Liver (tissue), 9 donors: Measurements from ENCODE around the gene C17orf78. TPM values are rescaled to one million over a fixed set of nuclear protein-coding genes. Genes with fewer than 3 reads are reported as not detected.

Source experiments
- DNase-seq: peaks from one replicate; pipeline ENCODE4 v3.0.0-alpha.2; 2017; ENCODE audit warnings: low spot score
- H3K27ac ChIP-seq, 2 donors: one replicate each; pipeline ENCODE4 v1.7.0; 2013; ENCODE audit warnings: inconsistent platforms in 2 of 2, low read length in 2 of 2, control low read depth in 1 of 2, low read depth in 1 of 2, mild to moderate bottlenecking in 1 of 2
- H3K27me3 ChIP-seq, 4 donors: one replicate each; pipeline versions ENCODE4 v1.6.1 to v1.7.0; 2013; ENCODE audit warnings: low read length in 3 of 4, inconsistent platforms in 1 of 4, mild to moderate bottlenecking in 1 of 4, moderate library complexity in 1 of 4; ENCODE audit not compliant: control insufficient read depth in 4 of 4, insufficient read depth in 4 of 4
- H3K36me3 ChIP-seq, 4 donors: one replicate each; pipeline versions ENCODE4 v1.6.1 to v1.7.0; 2013; ENCODE audit warnings: low read length in 3 of 4, mild to moderate bottlenecking in 3 of 4, low read depth in 1 of 4, moderate library complexity in 1 of 4; ENCODE audit not compliant: control insufficient read depth in 4 of 4, insufficient read depth in 3 of 4
- H3K4me1 ChIP-seq, 4 donors: one replicate each; pipeline versions ENCODE4 v1.6.1 to v1.7.0; 2013; ENCODE audit warnings: low read length in 3 of 4, mild to moderate bottlenecking in 3 of 4, moderate library complexity in 1 of 4; ENCODE audit not compliant: control insufficient read depth in 4 of 4, insufficient read depth in 4 of 4
- H3K4me3 ChIP-seq, 3 donors: one replicate each; pipeline versions ENCODE4 v1.6.1 to v1.7.0; 2013; ENCODE audit warnings: low read length in 3 of 3, control low read depth in 1 of 3, low read depth in 1 of 3, mild to moderate bottlenecking in 1 of 3
- H3K9ac ChIP-seq, 2 donors: one replicate each; pipeline ENCODE4 v1.7.0; 2013; ENCODE audit warnings: low read length in 2 of 2, mild to moderate bottlenecking in 2 of 2, moderate library complexity in 2 of 2, control low read depth in 1 of 2, low read depth in 1 of 2
- H3K9me3 ChIP-seq, 4 donors: one replicate each; pipeline versions ENCODE4 v1.6.1 to v1.7.0; 2013; ENCODE audit warnings: low read length in 3 of 4; ENCODE audit not compliant: control insufficient read depth in 4 of 4
- CTCF ChIP-seq: fragments of 150-350 bp; IDR thresholded peaks from 2 replicates; pipeline ENCODE4 v1.5.1; 2017; ENCODE audit warnings: improper control_type of control experiment, low read depth, low read length; ENCODE audit not compliant: missing input control
- FOXA1 ChIP-seq: IDR thresholded peaks from 2 replicates; pipeline ENCODE4 v1.6.1; 2016; ENCODE audit warnings: antibody characterized with exemption
- FOXA2 ChIP-seq: IDR thresholded peaks from 2 replicates; pipeline ENCODE4 v1.6.1; 2016; ENCODE audit warnings: antibody characterized with exemption
- GABPA ChIP-seq, 2 donors: IDR thresholded peaks in 1 of 2; conservative IDR thresholded peaks in 1 of 2; 2 replicates each; pipeline ENCODE4 v1.6.1; 2016; ENCODE audit warnings: antibody characterized with exemption in 2 of 2, mild to moderate bottlenecking in 1 of 2, moderate library complexity in 1 of 2
- HNF4G ChIP-seq: IDR thresholded peaks from 2 replicates; pipeline ENCODE4 v1.6.1; 2016; ENCODE audit warnings: antibody characterized with exemption
- JUND ChIP-seq, 2 donors: IDR thresholded peaks; 2 replicates each; pipeline ENCODE4 v1.6.1; 2016; ENCODE audit warnings: antibody characterized with exemption in 2 of 2
- MAX ChIP-seq: IDR thresholded peaks from 2 replicates; pipeline ENCODE4 v1.6.1; 2016; ENCODE audit warnings: antibody characterized with exemption
- NR2F2 ChIP-seq: IDR thresholded peaks from 2 replicates; pipeline ENCODE4 v1.6.1; 2016; ENCODE audit warnings: antibody characterized with exemption
- RAD21 ChIP-seq, 2 donors: IDR thresholded peaks; 2 replicates each; pipeline ENCODE4 v1.6.1; 2016; ENCODE audit warnings: antibody characterized with exemption in 2 of 2, mild to moderate bottlenecking in 2 of 2
- REST ChIP-seq: IDR thresholded peaks from 2 replicates; pipeline ENCODE4 v1.6.1; 2016; ENCODE audit warnings: antibody characterized with exemption, mild to moderate bottlenecking
- RXRA ChIP-seq, 2 donors: IDR thresholded peaks; 2 replicates each; pipeline ENCODE4 v1.6.1; 2017 to 2018; ENCODE audit warnings: antibody characterized with exemption in 2 of 2, mild to moderate bottlenecking in 1 of 2
- TAF1 ChIP-seq: conservative IDR thresholded peaks from 2 replicates; pipeline ENCODE4 v1.6.1; 2016; ENCODE audit warnings: antibody characterized with exemption, mild to moderate bottlenecking
- YY1 ChIP-seq: IDR thresholded peaks from 2 replicates; pipeline ENCODE4 v1.6.1; 2016; ENCODE audit warnings: antibody characterized with exemption, mild to moderate bottlenecking
- ZBTB33 ChIP-seq: IDR thresholded peaks from 2 replicates; pipeline ENCODE4 v1.6.1; 2016; ENCODE audit warnings: antibody characterized with exemption
- WGBS: extraction: QIAGEN DNeasy Blood & Tissue Kit; methylation state at CpG from one replicate; pipeline ENCODE4 v1.1.7; 2013; 5-methylcytosine and 5-hydroxymethylcytosine counted together
- polyA plus RNA-seq, 2 donors: library from polyadenylated mRNA; stranded (reverse) in 1 of 2; unstranded in 1 of 2; fragments of 200-250 nt in 1 of 2; fragments of >200 nt in 1 of 2; fragmentation: Nextera tagmentation in 1 of 2; extraction: Ambion mirVana in 1 of 2; gene quantifications; one replicate each; pipeline versions ENCODE4 v1.2.1 to v1.2.3, GENCODE V29; 2013 to 2015
- total RNA-seq, 2 donors: library from RNA; depleted of rRNA; stranded (reverse); fragments of >200 nt; gene quantifications; one replicate each; pipeline ENCODE4 v1.2.3, GENCODE V29; 2014
- TF ChIP-seq, protein P1 (sequence below): IDR thresholded peaks from 2 replicates; pipeline ENCODE4 v1.6.1; 2016; ENCODE audit warnings: antibody characterized with exemption
- donor health status: healthy.
- donor health status: healthy.
- donor health status: healthy.
- donor health status: healthy.
- donor health status: healthy.

The C17orf78 gene
- total and polyA plus RNA-seq, 4 donors = not detected

DNA sequence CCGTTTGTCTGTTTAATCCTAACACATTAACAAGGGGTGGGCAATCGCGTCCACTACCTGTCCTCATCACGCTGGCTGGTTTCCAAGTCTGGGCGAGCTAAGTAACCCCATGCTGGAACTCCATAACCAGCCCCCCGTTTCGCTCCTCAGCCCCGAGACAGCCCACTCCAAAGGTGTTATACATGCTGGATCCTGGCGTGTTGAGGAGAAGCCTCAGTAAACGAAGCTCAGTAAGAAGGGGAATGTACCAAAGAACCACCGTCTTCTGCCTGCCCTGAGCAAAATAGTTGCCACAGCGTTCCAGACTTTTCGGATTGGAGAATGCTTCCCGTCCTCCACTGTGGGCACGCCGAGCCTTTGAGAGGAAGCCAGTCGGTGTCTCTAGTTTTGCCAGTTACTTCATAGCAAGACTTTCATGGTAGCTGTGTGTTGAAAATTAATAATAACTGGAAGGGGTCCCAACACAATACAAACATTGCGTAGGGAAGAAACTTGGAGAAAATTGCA is 16.1 kb upstream of the C17orf78 start:
- Histone ChIP-seq H3K36me3 (no peaks in the 10 kb centered on the region), H3K9ac (peak overlapping the region; percentile 68 to 82), H3K4me3 (peak overlapping the region; percentile 60 to 78 (median 61)), H3K4me1 (peaks cover 2 to 32% (median 21%) of the 10 kb centered on the region in 4 donors), H3K9me3 (no peaks in the 10 kb centered on the region), H3K27me3 (no peaks in the 10 kb centered on the region), H3K27ac (peak overlapping the region; percentile 87 to 91)
- TF ChIP-seq RXRA (IDR thresholded peaks at IDR 0.05) = peak in 1 of 2 donors; percentile 6
- TF ChIP-seq GABPA (IDR thresholded peaks at IDR 0.05 in 1 of 2, conservative IDR thresholded peaks at IDR 0.05 in 1 of 2) = no peak
- TF ChIP-seq REST = no peak
- DNase-seq = no peak
- 12% methylated on average over 18 of the region's 18 CpGs for WGBS

GRCh38 chr17:37360632-37361031 is 15.2 kb upstream of the C17orf78 start:
- H3K9me3 ChIP-seq = no peaks in the 10 kb centered on the region
- DNase-seq = no peak
- no peak for TF ChIP-seq ZBTB33
- no peak for TF ChIP-seq FOXA1
- TF ChIP-seq RXRA (IDR thresholded peaks at IDR 0.05) = no peak
- no peak for TF ChIP-seq FOXA2
- no peak for TF ChIP-seq YY1
- TF ChIP-seq, protein P1, sequence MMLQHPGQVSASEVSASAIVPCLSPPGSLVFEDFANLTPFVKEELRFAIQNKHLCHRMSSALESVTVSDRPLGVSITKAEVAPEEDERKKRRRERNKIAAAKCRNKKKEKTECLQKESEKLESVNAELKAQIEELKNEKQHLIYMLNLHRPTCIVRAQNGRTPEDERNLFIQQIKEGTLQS = no peak
- TF ChIP-seq HNF4G = no peak
- TF ChIP-seq JUND (IDR thresholded peaks at IDR 0.05) = no peak
- TF ChIP-seq RAD21 (IDR thresholded peaks at IDR 0.05) = no peak
- TF ChIP-seq TAF1 = no peak
- TF ChIP-seq GABPA (IDR thresholded peaks at IDR 0.05 in 1 of 2, conservative IDR thresholded peaks at IDR 0.05 in 1 of 2) = no peak
- TF ChIP-seq CTCF = no peak
- no peak for TF ChIP-seq NR2F2
- TF ChIP-seq MAX = no peak
- no peaks in the 10 kb centered on the region for H3K36me3 ChIP-seq
- WGBS = 81% methylated on average over 3 of the region's 3 CpGs
- H3K27ac ChIP-seq = no peak overlapping the region
- peaks cover under 1 to 32% (median 21%) of the 10 kb centered on the region in 4 donors for H3K4me1 ChIP-seq
- no peak overlapping the region for H3K9ac ChIP-seq
- no peak overlapping the region for H3K4me3 ChIP-seq
- H3K27me3 ChIP-seq = no peaks in the 10 kb centered on the region
